Right hindlimb (tissue), 1 donor: ENCODE results near the gene NRP2.
A peak's percentile ranks its signal among the peaks of the same experiment; 100 is the strongest.

Experiments
- DNase-seq: peaks from one replicate; pipeline ENCODE4 v3.0.0-alpha.2; 2018

NRP2 gene

GRCh38 chr2:205708231-205708631 is 25.9 kb downstream of the NRP2 start:
- DNase-seq = no peak

- no peak for DNase-seq
Measured at GRCh38 chr2:205709319-205709718, 27.0 kb downstream of the NRP2 start.

- no peak for DNase-seq
Measured at GRCh38 chr2:205712508-205712907, 30.2 kb downstream of the NRP2 start.

DNA sequence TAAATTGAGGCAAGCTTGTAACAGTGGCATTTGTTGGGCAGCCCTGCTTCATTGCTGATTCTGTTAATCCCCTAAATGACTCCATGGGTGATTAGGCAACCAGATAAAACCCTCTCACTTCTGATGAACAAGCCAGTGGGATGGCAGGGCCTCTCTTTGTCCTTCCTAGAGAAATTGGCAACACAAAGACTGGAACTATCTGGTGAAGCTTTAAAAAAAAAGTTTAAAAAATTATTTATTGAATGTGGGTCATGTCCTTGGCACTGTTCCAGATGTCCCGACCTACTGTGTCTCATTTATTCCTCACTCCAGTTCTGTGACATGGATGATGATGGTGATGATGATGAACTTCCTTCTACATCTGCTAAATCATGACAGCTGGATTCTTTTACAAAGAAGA is 30.8 kb downstream of the NRP2 start:
- no peak for DNase-seq

GRCh38 chr2:205714058-205714776 is 31.9 kb downstream of the NRP2 start:
- DNase-seq = no peak

DNA sequence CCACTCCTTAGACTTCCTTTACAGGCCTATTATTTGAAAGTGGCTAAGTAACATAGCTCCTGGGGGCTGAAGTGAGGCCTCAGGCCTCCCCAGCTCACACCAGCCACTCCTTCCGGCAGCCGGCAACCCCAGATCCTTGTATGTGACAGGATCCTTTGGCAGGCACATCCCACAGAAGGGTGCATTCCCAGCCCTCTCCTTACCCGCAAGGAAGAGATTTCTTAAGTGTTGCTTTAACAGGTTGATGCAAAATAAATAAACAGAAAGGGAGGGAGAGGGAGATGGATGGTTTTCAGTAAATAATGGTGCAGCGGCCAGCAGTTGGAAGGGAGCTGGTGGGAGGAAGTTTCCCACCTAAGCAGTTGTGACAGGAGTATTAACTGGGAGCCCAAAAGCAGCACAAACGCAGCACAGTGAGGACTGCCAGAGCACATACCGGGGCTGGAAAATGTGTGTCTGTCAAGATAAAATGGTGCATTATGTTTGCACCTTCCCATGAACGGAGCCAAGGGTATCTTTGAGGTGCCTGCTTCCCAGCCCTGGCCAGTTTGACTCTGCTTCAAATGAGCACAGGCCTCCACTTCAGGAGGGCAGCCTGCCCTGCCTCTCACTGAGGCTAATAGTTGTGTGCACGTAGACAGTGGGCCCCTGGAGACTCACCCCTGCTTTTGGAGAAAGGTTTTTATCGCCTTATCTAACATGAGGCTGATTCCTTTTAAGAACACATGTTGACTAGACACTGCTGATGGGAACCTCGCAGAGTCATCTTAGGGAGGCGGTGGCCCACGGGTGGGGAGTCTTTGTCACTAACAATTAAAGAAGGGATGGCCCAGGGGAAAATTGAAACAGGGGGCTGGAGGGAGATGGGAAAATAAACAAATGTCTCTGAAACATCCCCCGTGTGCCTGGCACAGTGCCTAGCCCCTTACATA is 32.8 kb downstream of the NRP2 start:
- DNase-seq = no peak

DNA sequence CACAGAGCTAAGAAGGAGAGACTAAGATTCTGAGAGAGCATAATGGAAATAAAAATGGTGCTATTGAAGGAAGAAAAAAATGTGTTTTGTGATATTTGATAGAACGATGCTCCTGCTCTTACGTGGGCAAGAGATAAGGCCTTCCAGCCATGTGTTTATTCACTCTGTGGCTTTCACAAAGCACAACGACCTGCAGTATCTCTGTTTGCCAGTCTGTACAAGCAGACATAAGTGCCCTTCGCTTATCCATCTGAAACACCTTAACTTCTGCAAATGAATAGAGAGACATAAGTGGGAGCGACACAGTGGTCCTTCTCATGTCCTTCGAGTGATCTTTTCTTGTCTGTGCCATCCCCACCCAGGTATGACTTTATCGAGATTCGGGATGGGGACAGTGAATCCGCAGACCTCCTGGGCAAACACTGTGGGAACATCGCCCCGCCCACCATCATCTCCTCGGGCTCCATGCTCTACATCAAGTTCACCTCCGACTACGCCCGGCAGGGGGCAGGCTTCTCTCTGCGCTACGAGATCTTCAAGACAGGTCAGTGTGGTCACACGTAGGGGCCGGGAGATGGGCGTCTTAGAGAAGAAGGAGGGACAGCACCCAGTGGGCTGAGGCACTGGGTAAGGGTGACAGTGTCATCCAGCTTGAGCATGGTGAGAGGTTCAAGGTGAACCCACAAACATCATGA is 33.7 kb downstream of the NRP2 start:
- no peak for DNase-seq

GRCh38 chr2:205717175-205717846 is 35.0 kb downstream of the NRP2 start:
- no peak for DNase-seq

DNA sequence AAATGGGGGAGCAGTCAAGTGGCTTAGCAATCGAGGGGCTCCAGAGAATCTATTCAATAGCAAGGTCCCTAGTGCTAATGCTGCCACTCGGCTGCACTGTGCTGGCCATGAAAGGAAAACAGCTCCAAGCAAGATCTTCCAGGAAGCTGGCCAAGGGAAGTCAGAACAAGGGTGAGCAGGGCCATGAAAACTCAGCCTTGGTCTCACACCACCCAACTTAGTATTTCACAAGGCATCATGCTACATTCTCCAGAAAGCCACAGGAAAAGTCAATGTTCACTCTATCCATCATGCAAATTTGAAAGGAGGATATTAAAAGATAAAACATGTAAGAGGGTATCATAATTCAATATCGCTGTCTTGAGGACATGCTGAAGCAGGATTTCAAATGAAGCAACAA is 35.7 kb downstream of the NRP2 start:
- DNase-seq = no peak

GRCh38 chr2:205719847-205720246 is 37.5 kb downstream of the NRP2 start:
- no peak for DNase-seq

DNA sequence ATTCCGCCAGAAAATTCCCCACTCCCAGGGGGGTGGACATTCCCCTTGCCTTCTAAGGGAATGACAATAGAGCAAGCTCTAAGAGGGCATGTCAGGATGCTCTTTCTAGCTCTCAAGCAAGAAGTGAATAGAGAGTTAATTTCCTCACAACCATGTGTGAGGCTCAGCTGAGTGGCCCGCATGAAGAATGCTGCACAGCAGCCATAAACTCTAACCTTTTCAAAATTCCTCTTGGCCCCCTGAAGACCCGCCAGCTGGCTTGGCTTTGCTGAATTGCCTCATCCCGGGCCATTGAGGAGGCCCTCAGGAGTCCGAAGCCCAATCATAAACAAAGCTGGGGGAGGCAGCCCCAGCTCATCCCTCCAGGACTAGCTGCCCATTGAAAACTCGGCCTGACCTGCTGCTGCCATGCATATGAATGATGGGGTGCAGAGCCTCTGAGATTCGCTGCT is 38.2 kb downstream of the NRP2 start:
- no peak for DNase-seq

- DNase-seq = no peak
Measured at GRCh38 chr2:205721057-205721449, 38.8 kb downstream of the NRP2 start.

- no peak for DNase-seq
Measured at GRCh38 chr2:205722283-205722918, 40.1 kb downstream of the NRP2 start.

DNA sequence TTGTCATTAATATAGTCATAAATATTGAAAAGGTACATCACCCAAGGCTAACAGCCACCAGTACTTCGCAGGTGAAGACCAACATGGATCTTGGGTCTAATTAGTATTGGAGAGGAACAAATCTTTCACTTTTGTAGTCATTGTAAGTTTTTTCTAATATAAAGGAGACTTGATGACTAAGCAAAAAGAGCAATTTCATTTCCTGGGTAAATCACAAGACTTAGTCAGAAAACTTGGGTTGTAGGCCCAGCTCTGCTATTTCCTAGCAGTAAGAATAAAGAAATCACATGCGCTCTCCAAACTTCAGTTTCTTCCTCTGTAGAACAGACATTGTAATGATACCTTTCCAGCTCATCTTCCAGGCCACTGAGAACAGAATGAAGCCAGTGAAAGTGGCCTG is 40.9 kb downstream of the NRP2 start:
- DNase-seq = no peak

GRCh38 chr2:205725059-205725458 is 42.8 kb downstream of the NRP2 start:
- no peak for DNase-seq

DNA sequence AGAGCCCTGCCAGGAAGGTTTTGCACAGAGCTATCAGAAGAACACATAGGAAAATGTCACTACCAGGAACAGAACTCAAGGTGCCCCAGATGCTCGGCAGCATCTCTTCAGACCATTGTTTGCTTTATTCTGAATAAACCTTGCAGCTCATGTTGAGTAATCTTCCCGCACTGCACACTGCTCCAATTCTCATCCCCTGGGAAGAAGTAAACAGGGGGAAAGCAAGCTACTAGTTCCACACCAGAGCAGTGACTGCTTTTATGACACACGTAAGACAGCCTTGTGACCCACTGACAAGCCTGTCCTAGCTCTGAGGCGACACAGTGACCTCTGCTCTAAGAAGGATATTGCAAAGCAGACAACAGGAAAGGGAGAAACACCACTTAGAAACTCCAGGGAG is 44.2 kb downstream of the NRP2 start:
- no peak for DNase-seq

DNA sequence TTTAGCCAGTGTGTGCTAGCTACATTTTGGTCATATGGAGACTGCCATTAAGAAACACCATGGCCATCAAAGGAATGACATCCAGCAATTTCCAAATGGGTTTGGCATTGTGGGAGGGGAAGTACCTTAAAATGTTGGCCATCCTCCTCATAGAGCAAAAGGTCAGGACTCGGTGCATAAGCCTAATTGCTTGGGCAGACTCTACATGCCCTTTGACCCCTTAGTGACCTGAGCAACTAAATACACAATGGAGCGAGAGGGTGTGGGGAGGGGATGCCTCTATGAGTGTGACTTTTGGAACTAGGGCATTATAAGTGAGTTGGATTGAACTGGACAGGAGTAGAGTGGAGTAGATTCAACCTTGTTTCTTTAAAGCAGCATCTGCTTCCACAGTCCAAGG is 44.9 kb downstream of the NRP2 start:
- no peak for DNase-seq

GRCh38 chr2:205728366-205728765 is 46.1 kb downstream of the NRP2 start:
- no peak for DNase-seq

DNA sequence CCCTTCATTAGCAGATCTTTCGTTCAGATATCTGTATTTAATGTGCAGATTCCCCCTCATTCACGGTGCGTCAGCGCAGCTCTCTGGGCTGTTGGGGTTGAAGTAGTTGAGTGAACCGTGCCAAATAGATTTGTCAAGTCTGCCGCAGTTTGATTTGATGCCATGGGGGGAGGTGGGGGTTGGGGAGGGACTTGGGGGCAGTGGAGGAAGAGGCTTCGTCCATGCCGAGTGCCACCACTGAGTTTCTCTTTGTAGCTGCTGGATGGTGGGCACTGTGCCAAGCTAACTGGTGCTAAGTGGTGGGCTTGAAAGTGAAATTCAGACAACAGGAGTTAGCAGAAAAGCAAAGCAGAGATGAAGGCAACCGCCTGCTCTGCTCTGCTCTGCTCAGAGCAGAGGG is 47.9 kb downstream of the NRP2 start:
- no peak for DNase-seq

- DNase-seq = peak; percentile 56
Measured at GRCh38 chr2:205730701-205731582, 48.6 kb downstream of the NRP2 start.

DNA sequence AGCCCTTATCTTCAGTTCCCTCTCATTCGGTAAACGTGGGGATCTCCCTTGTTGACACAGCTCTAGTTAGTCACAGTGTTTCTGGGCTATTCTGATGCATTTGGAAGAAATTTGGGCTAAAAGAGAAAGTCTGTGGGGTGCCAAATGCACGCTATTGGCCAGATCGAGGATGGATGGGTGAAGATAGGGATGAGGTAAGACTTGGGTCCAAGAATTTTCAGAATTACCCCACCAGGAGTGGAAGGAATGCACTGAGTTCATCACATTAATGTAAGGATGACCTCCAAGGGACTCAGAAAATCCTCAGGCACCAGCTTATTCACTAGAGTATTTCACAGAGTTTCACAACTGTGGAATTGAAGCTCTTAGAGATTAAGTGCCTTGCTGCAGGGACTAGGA is 49.3 kb downstream of the NRP2 start:
- no peak for DNase-seq
